Upper lobe of left lung (tissue), 6 donors: ENCODE data around the gene SLC25A22. TPM values are rescaled to one million over a fixed set of nuclear protein-coding genes. Genes with fewer than 3 reads are reported as not detected.

Experiments used
- ATAC-seq, 2 donors: fragments of 200-7000 bp; cut with Tn5 transposase; one replicate each; pipeline ENCODE4 v1.9.1; 2022; ENCODE audit warnings: mild to moderate bottlenecking in 2 of 2, moderate library complexity in 2 of 2; ENCODE audit not compliant: low FRiP score in 2 of 2
- DNase-seq, 2 donors: peaks; one replicate each; pipeline ENCODE4 v3.0.0-alpha.2; 2019 to 2020
- H3K27ac ChIP-seq, 4 donors: fragments of 200-600 bp; sonication (generic); one replicate each; pipeline ENCODE4 v1.5.1; 2016 to 2019
- H3K27me3 ChIP-seq, 4 donors: fragments of 200-600 bp; sonication (generic); one replicate each; pipeline ENCODE4 v1.5.1; 2017 to 2019
- H3K36me3 ChIP-seq, 4 donors: fragments of 200-600 bp; sonication (generic); one replicate each; pipeline ENCODE4 v1.5.1; 2016 to 2019
- H3K4me1 ChIP-seq, 4 donors: fragments of 200-600 bp; sonication (generic); one replicate each; pipeline ENCODE4 v1.5.1; 2018 to 2019
- H3K4me3 ChIP-seq, 4 donors: fragments of 200-600 bp; sonication (generic); one replicate each; pipeline ENCODE4 v1.5.1; 2017 to 2019; ENCODE audit warnings: mild to moderate bottlenecking in 2 of 4, moderate library complexity in 1 of 4
- H3K9me3 ChIP-seq, 4 donors: fragments of 200-600 bp; sonication (generic); one replicate each; pipeline ENCODE4 v1.5.1; 2018 to 2019
- EP300 ChIP-seq, 4 donors: sonication (generic); formaldehyde crosslinking; IDR thresholded peaks; one replicate each; pipeline ENCODE4 v1.5.1; 2017; ENCODE audit warnings: antibody characterized with exemption in 4 of 4, control low read depth in 2 of 4
- POLR2A ChIP-seq, 4 donors: fragments of 450-650 bp; IDR thresholded peaks; one replicate each; pipeline ENCODE4 v1.5.1; 2016 to 2017; ENCODE audit warnings: antibody characterized with exemption in 4 of 4, mild to moderate bottlenecking in 2 of 4
- POLR2AphosphoS5 ChIP-seq, 2 donors: sonication (generic); formaldehyde crosslinking; IDR thresholded peaks; one replicate each; pipeline ENCODE4 v1.5.1; 2017; ENCODE audit warnings: antibody characterized with exemption in 2 of 2
- WGBS, 2 donors: methylation state at CpG; one replicate each; pipeline ENCODE4 v1.1.5; 2017 to 2018; 5-methylcytosine and 5-hydroxymethylcytosine counted together
- total RNA-seq, 6 donors: library from RNA; depleted of rRNA in 4 of 6; stranded (reverse); fragments of >200 nt in 4 of 6; gene quantifications; one replicate each; pipeline versions ENCODE4 v1.1.0 to v1.2.1, GENCODE V29; 2016 to 2021
- TF ChIP-seq, protein P1 (sequence below), 6 experiments: fragments of 450-650 bp in 4 of 6; fragments of 200-600 bp in 2 of 6; sonication (generic) in 2 of 6; IDR thresholded peaks; one replicate each; pipeline ENCODE4 v1.5.1; 2016 to 2019; ENCODE audit warnings: antibody characterized with exemption in 6 of 6
- donor health status: DM: no; HTN: no; CAD: no; lungs with moderate emphysema.
- donor health status: DM: no; HTN: yes; CAD: no; lungs with severe emphysema.

The SLC25A22 gene
- total RNA-seq, 6 donors from 2014 or later: 13.6 to 29.3 (median 22.3) TPM

DNA sequence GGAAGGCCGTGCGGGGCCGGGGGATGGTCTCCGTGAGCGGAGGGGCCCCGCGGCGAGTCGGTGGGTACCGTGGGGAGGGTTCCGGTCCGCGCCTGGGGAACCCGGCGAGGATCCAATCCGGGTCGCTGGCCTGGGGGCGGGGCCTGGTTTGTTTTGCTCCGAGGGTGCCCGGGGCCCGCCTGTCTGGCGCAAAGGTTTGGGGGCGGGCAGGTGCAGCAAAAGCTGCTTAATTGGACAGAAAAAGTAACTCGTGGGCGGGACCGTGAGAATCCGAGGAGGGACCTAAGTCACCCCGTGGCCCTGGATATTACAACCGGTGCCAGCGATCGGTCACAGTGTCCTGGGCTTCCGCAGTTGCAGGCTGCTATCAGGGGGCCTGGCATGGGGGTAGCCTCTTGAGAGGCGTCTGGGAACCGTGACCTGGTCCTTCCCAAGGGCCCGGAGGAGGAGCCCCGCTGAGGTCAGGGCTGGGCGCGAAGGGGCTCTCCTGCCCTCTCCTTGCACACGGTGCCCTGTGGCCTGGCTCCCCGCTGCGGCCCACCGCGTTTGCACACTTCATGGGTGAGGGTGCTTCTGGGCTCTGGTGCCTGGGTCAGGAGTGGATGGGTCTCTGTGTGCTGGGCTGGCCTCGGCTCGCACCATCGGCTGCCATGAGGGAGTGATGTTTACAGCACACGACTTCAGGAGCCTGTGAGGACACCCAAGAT, 22.0 kb upstream of the SLC25A22 start:
- Histone ChIP-seq H3K9me3 (no peaks in the 10 kb centered on the region), H3K4me3 (peak overlapping the region; percentile 67 to 99 (median 88)), H3K27ac (peak overlapping the region; percentile 96 to 100 (median 98)), H3K4me1 (peaks cover 30 to 54% (median 38%) of the 10 kb centered on the region in 4 donors), H3K27me3 (no peaks in the 10 kb centered on the region), H3K36me3 (peaks cover 19 to 45% (median 25%) of the 10 kb centered on the region in 4 donors)
- ATAC-seq: peak; percentile 76 to 81
- peak; percentile 96 to 98 for DNase-seq
- TF ChIP-seq POLR2A (IDR thresholded peaks at IDR 0.05): peak in 3 of 4 donors; percentile 26 to 70 (median 48)
- TF ChIP-seq POLR2AphosphoS5 (IDR thresholded peaks at IDR 0.05): peak; percentile 2 to 75
- TF ChIP-seq EP300 (IDR thresholded peaks at IDR 0.05): no peak
- TF ChIP-seq, protein P1, sequence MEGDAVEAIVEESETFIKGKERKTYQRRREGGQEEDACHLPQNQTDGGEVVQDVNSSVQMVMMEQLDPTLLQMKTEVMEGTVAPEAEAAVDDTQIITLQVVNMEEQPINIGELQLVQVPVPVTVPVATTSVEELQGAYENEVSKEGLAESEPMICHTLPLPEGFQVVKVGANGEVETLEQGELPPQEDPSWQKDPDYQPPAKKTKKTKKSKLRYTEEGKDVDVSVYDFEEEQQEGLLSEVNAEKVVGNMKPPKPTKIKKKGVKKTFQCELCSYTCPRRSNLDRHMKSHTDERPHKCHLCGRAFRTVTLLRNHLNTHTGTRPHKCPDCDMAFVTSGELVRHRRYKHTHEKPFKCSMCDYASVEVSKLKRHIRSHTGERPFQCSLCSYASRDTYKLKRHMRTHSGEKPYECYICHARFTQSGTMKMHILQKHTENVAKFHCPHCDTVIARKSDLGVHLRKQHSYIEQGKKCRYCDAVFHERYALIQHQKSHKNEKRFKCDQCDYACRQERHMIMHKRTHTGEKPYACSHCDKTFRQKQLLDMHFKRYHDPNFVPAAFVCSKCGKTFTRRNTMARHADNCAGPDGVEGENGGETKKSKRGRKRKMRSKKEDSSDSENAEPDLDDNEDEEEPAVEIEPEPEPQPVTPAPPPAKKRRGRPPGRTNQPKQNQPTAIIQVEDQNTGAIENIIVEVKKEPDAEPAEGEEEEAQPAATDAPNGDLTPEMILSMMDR (IDR thresholded peaks at IDR 0.05): no peak
- 0 to 4% methylated on average over 4 to 26 of the region's 47 CpGs for WGBS, 2 donors

DNA sequence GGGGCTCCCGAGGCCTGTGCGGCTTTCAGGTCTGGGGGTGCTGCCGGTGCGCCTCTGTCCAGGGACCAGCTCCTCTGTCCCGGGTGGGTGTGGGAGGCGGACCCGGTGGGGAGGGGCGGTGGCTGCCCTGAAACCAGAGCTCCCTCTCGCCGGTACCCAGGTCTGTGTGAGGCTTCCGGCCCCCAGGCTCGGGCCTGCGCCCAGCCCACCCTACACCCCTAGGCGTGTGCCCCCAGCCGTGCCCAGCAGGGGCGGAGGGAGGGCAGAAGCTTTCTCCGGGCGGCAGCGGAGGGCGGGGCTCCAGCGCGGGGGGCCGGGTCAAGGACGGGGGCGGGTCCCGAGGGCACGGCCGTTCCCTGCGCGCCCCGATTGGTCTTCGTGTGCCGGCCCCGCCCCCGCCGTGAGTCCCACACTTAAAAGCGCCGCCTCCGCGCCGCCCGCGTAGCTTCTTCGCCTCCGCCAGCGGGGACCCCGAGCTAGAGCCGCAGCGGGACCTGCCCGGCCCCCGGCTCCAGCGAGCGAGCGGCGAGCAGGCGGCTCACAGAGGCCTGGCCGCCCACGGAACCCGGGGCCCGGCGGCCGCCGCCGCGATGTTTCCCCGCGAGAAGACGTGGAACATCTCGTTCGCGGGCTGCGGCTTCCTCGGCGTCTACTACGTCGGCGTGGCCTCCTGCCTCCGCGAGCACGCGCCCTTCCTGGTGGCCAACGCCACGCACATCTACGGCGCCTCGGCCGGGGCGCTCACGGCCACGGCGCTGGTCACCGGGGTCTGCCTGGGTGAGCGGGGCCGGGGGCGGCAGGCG, 21.2 kb upstream of the SLC25A22 start:
- Histone ChIP-seq H3K4me1 (peaks cover 28 to 47% (median 34%) of the 10 kb centered on the region in 4 donors), H3K36me3 (peaks cover 12 to 43% (median 19%) of the 10 kb centered on the region in 4 donors), H3K27ac (peak overlapping the region; percentile 96 to 100 (median 98)), H3K9me3 (no peaks in the 10 kb centered on the region), H3K27me3 (no peaks in the 10 kb centered on the region), H3K4me3 (peak overlapping the region; percentile 67 to 99 (median 88))
- WGBS, 2 donors: 1% methylated on average over 32 of the region's 96 CpGs; no CpG with 5 or more reads in 1 of the 2 donors
- peak; percentile 91 to 95 for ATAC-seq
- peak; percentile 96 to 99 for DNase-seq
- TF ChIP-seq POLR2A (IDR thresholded peaks at IDR 0.05) (peak in 3 of 4 donors; percentile 88 to 96 (median 95)), POLR2AphosphoS5 (IDR thresholded peaks at IDR 0.05) (peak; percentile 65 to 91), EP300 (IDR thresholded peaks at IDR 0.05) (no peak)
- TF ChIP-seq, protein P1 (IDR thresholded peaks at IDR 0.05): peak; percentile 16 to 83 (median 66)

DNA sequence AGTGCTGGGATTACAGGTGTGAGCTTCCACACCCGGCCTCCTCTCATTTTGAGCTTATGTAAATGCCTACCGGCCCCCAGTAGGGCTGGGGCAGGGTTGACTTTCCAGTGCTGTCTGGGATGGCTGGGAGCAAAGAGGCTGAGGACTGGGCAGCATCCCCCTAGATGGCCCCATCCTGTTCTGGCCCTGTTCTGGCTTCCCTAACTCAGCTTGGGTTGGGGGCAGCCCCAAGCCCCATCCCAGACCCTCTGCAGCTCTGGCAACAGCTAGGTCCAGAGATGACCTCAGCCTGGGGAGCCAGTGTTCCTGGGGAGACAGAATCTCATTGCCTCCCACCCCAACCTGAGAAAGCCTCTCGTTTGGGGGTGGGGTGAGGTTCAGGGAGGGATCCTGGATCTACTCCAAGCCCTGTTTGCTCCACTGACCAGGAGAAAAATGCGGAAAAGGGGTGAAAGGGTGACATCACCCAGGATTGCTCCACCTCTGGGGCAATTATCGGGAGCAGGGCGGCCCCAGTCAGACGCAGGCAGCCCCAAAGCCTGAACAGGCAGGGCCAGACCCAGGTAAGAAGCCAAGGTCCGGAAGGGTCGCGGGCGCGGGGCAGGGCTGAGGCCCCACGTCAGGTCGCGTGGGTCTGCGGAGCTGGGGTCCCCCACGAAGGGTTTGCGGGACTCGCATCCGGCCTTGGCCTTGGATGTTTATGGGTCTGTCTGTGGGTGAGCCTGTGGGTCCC, 20.5 kb upstream of the SLC25A22 start, which contains the start of gene PNPLA2:
Gene PNPLA2, plus strand, starts transcription at position 519 of the 733 bp plus-strand sequence. CDS start 805 bp downstream, outside the sequence.
- Histone ChIP-seq H3K36me3 (peaks cover 4 to 41% (median 13%) of the 10 kb centered on the region in 4 donors), H3K4me1 (peaks cover 28 to 45% (median 34%) of the 10 kb centered on the region in 4 donors), H3K4me3 (peak within 1 kb of the TSS; percentile 67 to 99 (median 88)), H3K27ac (peak within 1 kb of the TSS; percentile 96 to 100 (median 98)), H3K27me3 (no peaks in the 10 kb centered on the region), H3K9me3 (no peaks in the 10 kb centered on the region)
- WGBS, 2 donors: 16 to 28% methylated on average over 15 to 19 of the region's 20 CpGs
- DNase-seq: peak in 1 of 2 donors; percentile 80
- ATAC-seq: peak; percentile 49 to 54
- TF ChIP-seq, protein P1 (IDR thresholded peaks at IDR 0.05): no peak
- TF ChIP-seq EP300 (IDR thresholded peaks at IDR 0.05) (peak in 1 of 4 donors; percentile 29), POLR2A (IDR thresholded peaks at IDR 0.05) (peak in 3 of 4 donors; percentile 57 to 77 (median 57)), POLR2AphosphoS5 (IDR thresholded peaks at IDR 0.05) (peak; percentile 40 to 51)

DNA sequence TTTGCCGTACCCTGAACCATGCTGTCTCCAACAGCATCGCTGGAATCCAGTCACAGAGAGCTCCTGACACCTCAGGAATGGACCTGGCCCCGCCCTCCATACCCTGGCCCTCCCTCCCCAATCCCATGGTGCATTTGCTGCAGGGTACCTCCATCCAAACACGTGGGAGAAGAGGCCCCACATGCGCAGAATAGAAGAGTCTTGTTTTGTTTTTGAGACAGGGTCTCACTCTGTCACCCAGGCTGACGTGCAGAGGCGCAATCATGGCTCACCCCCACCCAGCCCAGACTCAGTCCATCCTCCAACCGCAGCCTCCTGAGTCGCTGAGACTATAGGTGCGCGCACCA, 18.3 kb upstream of the SLC25A22 start:
- TF ChIP-seq POLR2A (IDR thresholded peaks at IDR 0.05): no peak
- TF ChIP-seq, protein P1 (IDR thresholded peaks at IDR 0.05): no peak
- TF ChIP-seq EP300 (IDR thresholded peaks at IDR 0.05): no peak
- TF ChIP-seq POLR2AphosphoS5 (IDR thresholded peaks at IDR 0.05): no peak
- peaks cover 22 to 31% (median 24%) of the 10 kb centered on the region in 4 donors for H3K4me1 ChIP-seq
- WGBS, 2 donors: 78 to 80% methylated on average over 11 of the region's 11 CpGs
- no peaks in the 10 kb centered on the region for H3K27me3 ChIP-seq
- no peak overlapping the region for H3K4me3 ChIP-seq
- ATAC-seq (no peak), DNase-seq (no peak)
- peaks cover 0 to 41% (median 22%) of the 10 kb centered on the region in 4 donors for H3K36me3 ChIP-seq
- H3K27ac ChIP-seq: no peak overlapping the region
- H3K9me3 ChIP-seq: no peaks in the 10 kb centered on the region
